Mucosa of stomach (tissue), 1 donor: ENCODE measurements around the gene LSM7.

ENCODE experiments used
- H3K27me3 ChIP-seq: one replicate; pipeline ENCODE4 v1.7.0; 2013; ENCODE audit warnings: mild to moderate bottlenecking, low read length; ENCODE audit not compliant: control insufficient read depth, insufficient read depth
- H3K36me3 ChIP-seq: one replicate; pipeline ENCODE4 v1.7.0; 2013; ENCODE audit warnings: low read length; ENCODE audit not compliant: control insufficient read depth, insufficient read depth
- H3K4me1 ChIP-seq: one replicate; pipeline ENCODE4 v1.7.0; 2013; ENCODE audit warnings: mild to moderate bottlenecking, low read length; ENCODE audit not compliant: control insufficient read depth, insufficient read depth
- H3K4me3 ChIP-seq: one replicate; pipeline ENCODE4 v1.7.0; 2013; ENCODE audit warnings: low read length
- H3K9ac ChIP-seq: one replicate; pipeline ENCODE4 v1.7.0; 2013; ENCODE audit warnings: mild to moderate bottlenecking, low read length, moderate library complexity
- H3K9me3 ChIP-seq: one replicate; pipeline ENCODE4 v1.7.0; 2013; ENCODE audit warnings: mild to moderate bottlenecking, low read length, moderate library complexity; ENCODE audit not compliant: control insufficient read depth
- donor health status: Pancreatic carcinoma.

LSM7 gene

GRCh38 chr19:2296141-2296540 lies 32.2 kb downstream of the LSM7 start:
- peaks cover 2% of the 10 kb centered on the region for H3K4me1 ChIP-seq
- H3K27me3 ChIP-seq = peaks cover 49% of the 10 kb centered on the region
- no peak overlapping the region for H3K4me3 ChIP-seq
- H3K9me3 ChIP-seq = no peaks in the 10 kb centered on the region
- no peaks in the 10 kb centered on the region for H3K36me3 ChIP-seq
- no peak overlapping the region for H3K9ac ChIP-seq

DNA sequence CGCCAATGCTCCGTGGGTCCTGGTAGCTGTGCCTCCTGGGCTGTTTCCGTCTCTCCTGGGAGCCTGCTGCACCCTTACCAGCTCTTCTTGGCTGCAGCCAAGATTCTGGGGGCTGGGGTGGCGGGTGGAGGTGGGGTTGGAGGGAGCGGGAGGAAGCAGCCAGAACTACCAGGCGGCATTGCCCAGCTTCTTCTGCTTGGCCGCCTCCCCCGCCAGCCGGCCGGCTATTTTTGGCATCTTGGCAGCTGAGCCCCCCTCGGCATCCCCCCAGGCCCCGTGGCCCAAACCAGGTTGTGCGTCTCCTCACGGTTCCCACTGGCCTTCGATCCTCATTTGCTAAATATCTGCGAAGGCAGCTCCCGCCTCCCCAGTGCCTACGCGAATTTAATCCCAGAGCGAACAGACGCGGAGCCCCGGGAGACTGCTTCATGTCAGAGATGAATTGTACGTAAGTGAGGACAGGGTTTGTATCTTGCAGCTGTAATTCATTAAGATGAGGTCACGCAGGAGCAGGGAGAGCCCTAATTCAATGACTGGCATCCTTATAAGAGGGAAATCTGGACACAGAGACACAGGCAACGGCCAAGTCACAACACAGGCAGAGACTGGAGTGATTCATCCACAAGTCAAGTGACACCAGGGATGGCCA lies 33.6 kb downstream of the LSM7 start:
- no peaks in the 10 kb centered on the region for H3K36me3 ChIP-seq
- H3K9ac ChIP-seq = no peak overlapping the region
- peaks cover 53% of the 10 kb centered on the region for H3K27me3 ChIP-seq
- no peak overlapping the region for H3K4me3 ChIP-seq
- H3K9me3 ChIP-seq = no peaks in the 10 kb centered on the region
- peaks cover 10% of the 10 kb centered on the region for H3K4me1 ChIP-seq

DNA sequence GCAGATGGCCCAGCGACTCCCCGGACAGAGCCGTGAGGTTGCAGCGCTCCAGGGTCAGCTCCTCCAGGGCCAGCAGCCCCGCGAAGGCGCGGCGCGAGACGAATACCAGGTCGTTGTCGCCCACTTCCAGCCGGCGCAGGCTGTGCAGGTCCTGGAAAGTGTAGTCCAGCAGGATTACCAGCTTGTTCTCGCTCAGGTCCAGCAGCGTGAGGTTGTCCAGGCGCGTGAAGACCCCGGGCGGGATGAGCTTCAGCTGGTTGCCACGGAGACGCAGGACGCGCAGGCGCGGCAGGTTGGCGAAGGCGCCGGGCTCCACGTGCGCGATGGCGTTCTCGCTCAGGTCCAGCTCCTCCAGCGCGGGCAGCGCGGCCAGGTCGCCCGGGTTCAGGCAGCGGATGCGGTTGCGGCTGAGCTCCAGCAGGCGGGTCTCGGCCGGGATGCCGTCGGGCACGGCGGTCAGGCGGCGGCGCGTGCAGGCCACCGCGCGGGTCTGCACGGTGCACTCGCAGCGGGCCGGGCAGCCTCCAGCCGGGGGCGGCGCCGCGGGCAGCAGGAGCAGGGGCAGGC lies 37.1 kb downstream of the LSM7 start:
- H3K4me3 ChIP-seq = no peak overlapping the region

DNA sequence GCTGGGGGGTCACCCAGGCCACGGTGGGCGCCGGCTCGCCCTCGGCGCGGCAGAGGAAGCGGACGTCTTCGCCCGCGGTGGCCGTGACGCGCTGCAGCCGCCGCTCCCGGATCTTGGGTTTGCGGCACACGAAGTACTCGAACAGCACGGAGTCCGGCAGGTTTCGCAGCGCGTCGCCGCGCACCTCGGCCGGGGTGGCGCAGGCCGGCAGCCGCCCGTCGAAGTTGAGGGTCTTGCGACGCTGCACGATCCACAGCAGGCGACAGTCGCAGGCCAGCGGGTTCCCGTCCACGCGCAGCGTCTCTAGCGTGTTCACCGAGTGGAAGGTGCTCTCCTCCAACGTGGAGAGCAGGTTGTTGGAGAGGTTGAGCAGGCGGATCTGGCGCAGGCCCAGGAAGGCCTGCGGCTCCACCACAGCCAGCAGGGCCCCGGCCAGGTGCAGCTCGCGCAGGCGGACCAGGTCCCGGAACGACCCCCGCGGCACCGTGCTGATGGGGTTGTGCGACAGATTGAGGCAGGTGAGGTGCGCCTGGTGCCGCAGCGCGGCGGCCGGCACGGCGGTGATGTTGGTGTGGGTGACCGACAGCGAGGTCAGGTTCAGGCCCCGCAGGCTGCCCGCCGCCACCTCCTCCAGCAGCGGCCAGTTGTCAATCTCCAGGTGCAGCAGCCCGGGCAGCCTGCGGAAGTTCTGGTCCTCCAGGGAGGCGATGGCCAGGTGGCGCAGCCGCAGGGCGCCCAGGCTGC lies 37.8 kb downstream of the LSM7 start:
- H3K9me3 ChIP-seq = no peaks in the 10 kb centered on the region
- H3K27me3 ChIP-seq = peaks cover 82% of the 10 kb centered on the region
- peaks cover 10% of the 10 kb centered on the region for H3K4me1 ChIP-seq
- no peaks in the 10 kb centered on the region for H3K36me3 ChIP-seq
- no peak overlapping the region for H3K9ac ChIP-seq
- H3K4me3 ChIP-seq = no peak overlapping the region

More for the DNA sequence above, 37.1 kb downstream of the LSM7 start:
- Histone ChIP-seq H3K9me3 (no peaks in the 10 kb centered on the region), H3K27me3 (peaks cover 84% of the 10 kb centered on the region), H3K36me3 (no peaks in the 10 kb centered on the region), H3K4me1 (peaks cover 10% of the 10 kb centered on the region), H3K9ac (no peak overlapping the region)

DNA sequence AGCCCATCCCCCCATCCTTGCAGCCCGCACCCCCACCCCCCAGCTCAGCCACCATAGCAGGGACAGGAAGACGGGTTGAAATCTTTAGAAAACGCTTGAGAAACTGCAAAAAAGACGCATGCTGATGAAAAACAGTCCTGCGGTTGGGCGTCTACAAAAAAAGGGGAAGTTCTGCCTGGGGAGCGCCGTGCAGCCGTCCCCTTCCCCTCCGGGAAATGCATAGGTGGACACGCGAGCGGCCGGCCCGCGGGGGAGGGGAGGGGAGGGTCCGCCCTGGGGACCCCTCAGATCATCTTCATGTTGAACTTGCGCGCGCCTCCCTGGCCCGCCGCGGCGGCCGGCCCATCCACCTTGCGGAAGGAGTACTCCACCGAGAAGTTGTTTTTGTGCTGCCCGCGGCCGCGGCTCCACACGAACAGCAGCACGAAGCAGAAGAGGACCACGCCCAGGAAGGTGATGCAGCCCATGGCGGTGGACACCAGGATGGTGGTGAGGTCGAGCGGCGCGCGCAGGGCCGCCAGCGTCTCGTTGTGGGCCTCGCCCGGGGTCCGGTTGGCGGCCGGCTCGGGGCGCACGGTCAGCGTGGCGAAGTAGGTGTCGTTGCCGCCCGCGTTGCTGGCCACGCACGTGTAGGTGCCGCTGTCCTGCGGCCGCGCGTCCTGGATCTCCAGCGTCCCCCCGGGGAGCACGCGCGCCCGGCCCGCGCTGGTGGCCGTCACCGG lies 38.5 kb downstream of the LSM7 start:
- no peak overlapping the region for H3K4me3 ChIP-seq
- peaks cover 10% of the 10 kb centered on the region for H3K4me1 ChIP-seq
- H3K9ac ChIP-seq = no peak overlapping the region
- H3K9me3 ChIP-seq = no peaks in the 10 kb centered on the region
- H3K27me3 ChIP-seq = peaks cover 79% of the 10 kb centered on the region
- no peaks in the 10 kb centered on the region for H3K36me3 ChIP-seq

GRCh38 chr19:2288818-2289713 lies 39.3 kb downstream of the LSM7 start:
- Histone ChIP-seq H3K9ac (no peak overlapping the region), H3K36me3 (no peaks in the 10 kb centered on the region), H3K27me3 (peaks cover 71% of the 10 kb centered on the region), H3K9me3 (no peaks in the 10 kb centered on the region), H3K4me1 (peaks cover 10% of the 10 kb centered on the region), H3K4me3 (no peak overlapping the region)

DNA sequence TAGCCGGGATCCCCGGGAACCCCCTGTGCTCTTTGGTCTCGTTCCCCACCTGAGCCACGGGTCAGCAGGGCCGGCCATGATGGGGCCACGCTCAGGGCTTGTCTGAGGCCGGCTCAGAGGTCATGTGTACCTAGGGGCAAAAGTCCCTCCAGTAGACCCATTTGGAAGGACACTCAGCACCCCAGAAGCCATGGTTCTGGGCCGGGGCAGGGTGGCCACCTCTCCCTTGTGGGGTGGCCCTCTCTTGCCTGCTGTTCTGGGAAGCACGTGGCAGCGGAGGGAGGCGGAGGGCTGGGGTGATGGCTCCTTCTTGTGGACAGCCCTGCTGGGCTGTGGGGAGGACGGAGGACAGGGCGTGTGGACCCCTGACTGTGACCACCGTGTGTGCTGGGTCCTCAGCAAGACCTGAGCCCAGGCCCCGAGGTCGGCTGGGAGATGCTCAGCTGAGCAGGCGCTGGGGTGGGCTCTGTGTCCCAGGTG lies 40.0 kb downstream of the LSM7 start:
- no peaks in the 10 kb centered on the region for H3K36me3 ChIP-seq
- H3K27me3 ChIP-seq = peaks cover 65% of the 10 kb centered on the region
- peaks cover 10% of the 10 kb centered on the region for H3K4me1 ChIP-seq
- H3K9ac ChIP-seq = no peak overlapping the region
- H3K4me3 ChIP-seq = no peak overlapping the region
- no peaks in the 10 kb centered on the region for H3K9me3 ChIP-seq

DNA sequence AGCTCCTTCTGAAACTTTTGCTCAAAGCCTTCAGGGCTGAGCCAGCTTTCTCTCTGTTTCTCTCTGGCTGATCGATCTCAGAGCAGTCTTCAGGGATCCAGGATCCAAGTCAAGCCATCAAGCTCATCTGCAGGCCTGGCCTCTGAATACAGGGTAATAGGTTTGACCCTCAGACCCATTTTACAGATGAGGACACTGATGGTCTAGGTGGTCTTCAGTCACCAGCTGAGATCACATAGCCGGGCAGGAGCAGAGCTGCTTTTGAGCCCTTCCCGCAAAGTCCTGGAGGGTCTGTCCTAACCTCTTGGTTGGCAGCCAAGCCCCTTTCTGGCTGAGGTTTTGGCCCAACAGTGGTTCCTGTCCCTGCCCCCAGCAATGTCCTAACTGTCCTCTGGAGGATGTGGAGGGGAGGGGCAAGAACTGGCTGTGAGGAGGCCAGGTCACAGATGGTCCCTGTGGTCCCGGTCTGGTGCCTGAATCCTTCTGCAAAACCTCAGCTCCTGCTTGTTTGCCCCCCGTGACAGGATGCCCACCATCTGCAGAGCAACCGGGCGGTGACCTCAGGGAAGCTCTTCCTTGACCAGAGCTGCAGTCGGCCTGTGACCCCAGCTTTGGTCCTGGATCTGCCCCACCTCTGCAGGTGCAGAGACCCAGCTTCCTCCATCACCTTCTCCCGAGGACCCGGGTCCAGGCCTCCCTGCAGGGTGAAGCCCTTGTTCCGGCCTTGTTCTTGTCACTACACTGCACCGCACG lies 40.6 kb downstream of the LSM7 start:
- Histone ChIP-seq H3K4me3 (no peak overlapping the region), H3K9ac (no peak overlapping the region), H3K27me3 (peaks cover 67% of the 10 kb centered on the region), H3K4me1 (peaks cover 10% of the 10 kb centered on the region), H3K9me3 (no peaks in the 10 kb centered on the region), H3K36me3 (no peaks in the 10 kb centered on the region)

DNA sequence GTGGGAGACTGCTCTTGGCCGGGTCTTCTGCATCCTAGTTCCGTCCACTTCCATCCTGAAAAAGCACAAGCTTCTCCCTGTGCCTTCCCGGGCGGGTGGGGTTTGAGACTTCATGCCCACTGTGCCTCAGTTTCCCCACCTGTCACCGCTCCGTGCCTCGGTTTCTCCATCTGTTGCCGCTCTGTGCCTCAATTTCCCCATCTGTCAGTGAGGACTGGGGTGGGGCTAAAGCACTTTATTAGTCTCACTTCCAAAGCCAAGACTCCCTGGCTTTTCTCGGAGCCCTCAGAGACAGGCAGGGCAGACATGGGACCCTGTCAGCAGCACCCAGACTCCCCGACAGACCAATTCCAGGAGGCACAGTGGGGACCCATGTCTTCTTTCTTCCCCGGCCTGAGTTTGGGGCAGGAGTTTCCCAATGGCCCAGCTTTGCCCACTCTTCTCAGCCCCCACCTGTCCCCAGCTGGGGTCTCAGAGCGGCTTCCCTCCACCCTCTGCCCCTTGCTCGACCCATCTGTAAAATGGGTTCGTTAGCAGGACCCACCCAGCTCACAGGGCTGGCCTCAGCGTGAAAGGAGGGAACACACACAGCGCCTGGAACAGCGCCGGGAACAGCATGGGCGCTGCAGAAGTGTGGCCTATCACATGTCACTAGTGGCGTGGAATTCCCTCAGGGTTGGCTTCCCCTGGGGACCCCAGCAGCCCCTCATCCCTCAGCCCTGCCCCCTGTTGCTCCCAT lies 41.8 kb downstream of the LSM7 start:
- peaks cover 10% of the 10 kb centered on the region for H3K4me1 ChIP-seq
- peaks cover 69% of the 10 kb centered on the region for H3K27me3 ChIP-seq
- H3K4me3 ChIP-seq = no peak overlapping the region
- no peaks in the 10 kb centered on the region for H3K36me3 ChIP-seq
- no peaks in the 10 kb centered on the region for H3K9me3 ChIP-seq
- no peak overlapping the region for H3K9ac ChIP-seq

DNA sequence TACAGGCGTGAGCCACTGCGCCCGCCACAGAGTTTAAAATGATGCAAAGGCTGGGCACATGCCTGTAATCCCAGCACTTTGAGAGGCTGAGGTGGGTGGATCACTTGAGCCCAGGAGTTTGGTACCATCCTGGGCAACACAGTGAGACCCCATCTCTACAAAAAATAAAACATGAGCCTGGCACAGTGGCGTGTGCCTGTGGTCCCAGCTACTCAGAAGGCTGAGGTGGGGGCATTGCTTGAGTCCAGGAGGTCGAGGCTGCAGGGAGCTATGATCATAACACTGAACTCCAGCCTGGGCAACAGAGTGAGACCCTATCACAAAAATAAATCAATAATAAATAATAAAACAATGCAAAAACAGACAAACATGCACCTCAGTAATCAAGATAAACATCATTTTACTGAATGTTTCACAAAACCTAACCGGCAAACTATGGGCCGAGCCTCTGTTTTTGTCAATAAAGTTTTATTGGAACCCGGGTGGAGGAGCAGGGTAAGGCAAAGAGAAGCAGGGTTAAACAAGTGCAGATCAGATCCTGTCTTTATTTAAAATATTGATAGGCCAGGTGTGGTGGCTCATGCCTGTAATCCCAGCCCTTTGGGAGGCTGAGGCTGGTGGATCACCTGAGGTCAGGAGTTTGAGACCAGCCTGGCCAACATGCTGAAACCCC lies 44.4 kb downstream of the LSM7 start:
- H3K4me1 ChIP-seq = no peaks in the 10 kb centered on the region
- H3K27me3 ChIP-seq = peaks cover 44% of the 10 kb centered on the region
- H3K9me3 ChIP-seq = no peaks in the 10 kb centered on the region
- no peaks in the 10 kb centered on the region for H3K36me3 ChIP-seq
- H3K4me3 ChIP-seq = no peak overlapping the region
- no peak overlapping the region for H3K9ac ChIP-seq
